Measurements from ENCODE around the gene KRTAP17-1. TPM values are rescaled to one million over a fixed set of nuclear protein-coding genes. Genes with fewer than 3 reads are reported as not detected.
"Not testable (repeated sequence)": the region's sequence is repeated elsewhere in the genome, so short reads cannot be mapped to it uniquely, and the experiment has no call there.

Gene KRTAP17-1, protein sequence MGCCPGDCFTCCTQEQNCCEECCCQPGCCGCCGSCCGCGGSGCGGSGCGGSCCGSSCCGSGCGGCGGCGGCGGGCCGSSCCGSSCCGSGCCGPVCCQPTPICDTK
- not detected for total RNA-seq
- long read RNA-seq = 0 reads

DNA sequence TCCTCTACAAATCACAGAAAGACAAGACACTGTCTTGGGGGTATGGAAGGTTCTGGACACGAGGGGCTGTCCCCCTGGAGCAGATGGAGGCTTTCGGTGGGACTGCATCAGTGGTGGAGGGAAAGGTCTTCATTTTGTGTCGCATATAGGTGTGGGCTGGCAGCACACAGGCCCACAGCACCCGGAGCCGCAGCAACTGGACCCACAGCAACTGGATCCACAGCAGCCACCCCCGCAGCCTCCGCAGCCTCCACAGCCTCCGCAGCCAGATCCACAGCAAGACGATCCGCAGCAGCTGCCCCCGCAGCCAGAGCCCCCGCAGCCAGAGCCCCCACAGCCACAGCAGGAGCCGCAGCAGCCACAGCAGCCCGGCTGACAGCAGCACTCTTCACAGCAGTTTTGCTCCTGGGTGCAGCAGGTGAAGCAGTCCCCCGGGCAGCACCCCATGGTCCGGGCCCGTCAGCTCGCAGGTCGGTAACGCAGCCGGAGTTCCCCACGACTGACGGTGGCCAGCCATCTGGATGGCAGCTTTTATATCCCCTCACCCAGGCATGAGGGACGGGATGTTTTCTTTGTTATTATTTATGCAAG is at the start of gene KRTAP17-1:
KRTAP17-1 (minus strand) TSS at position 507 of the 591 bp plus-strand sequence; CDS start at position 447, 60 bp downstream.
- ATAC-seq (ENCODE audit: poor library complexity) (no peak), DNase-seq (no peak)
- intact Hi-C loops (cut with DNase I) = no loop called here

GRCh38 chr17:41363881-41364280 is 48.4 kb upstream of the KRTAP17-1 start:
- DNase-seq (no peak), ATAC-seq (ENCODE audit: poor library complexity) (no peak)
- intact Hi-C loops (cut with DNase I) = no loop called here

GRCh38 chr17:41360296-41360995 is 44.9 kb upstream of the KRTAP17-1 start:
- ATAC-seq (ENCODE audit: poor library complexity) (no peak), DNase-seq (no peak)
- intact Hi-C loops (cut with DNase I) = no loop called here

- intact Hi-C loops (cut with DNase I) = no loop called here
Measured at GRCh38 chr17:41354536-41354935, 39.0 kb upstream of the KRTAP17-1 start.

GRCh38 chr17:41352597-41353366 is 37.3 kb upstream of the KRTAP17-1 start:
- intact Hi-C loops (cut with DNase I) = no loop called here
- no peak for ATAC-seq (ENCODE audit: poor library complexity)
- no peak for DNase-seq

More at GRCh38 chr17:41354536-41354935, 39.0 kb upstream of the KRTAP17-1 start:
- DNase-seq (no peak), ATAC-seq (ENCODE audit: poor library complexity) (no peak)

DNA sequence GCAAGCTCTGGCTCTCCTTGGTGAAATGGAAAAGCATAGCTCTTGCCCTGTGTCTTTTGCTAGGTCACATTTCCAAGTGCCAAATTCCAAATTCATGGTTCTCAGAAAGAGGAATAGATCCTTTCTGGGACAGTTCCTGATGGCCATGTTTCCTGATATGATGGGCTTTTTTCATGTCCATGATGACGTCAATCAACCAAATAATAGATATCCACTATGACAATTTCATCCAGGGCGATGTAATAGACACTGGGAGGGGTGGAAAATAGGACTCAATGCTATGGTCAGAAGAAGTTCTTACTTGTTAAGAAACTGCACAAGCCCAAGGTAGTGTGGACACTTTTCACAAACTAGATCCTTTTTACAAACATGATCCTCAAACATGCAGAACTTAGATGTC is 35.7 kb upstream of the KRTAP17-1 start:
- intact Hi-C loops (cut with DNase I) = no loop called here
- no peak for DNase-seq
- ATAC-seq (ENCODE audit: poor library complexity) = no peak

GRCh38 chr17:41350381-41350878 is 34.9 kb upstream of the KRTAP17-1 start, which contains the start of gene KRT33A:
TSS of gene KRT33A (minus strand) at chr17:41350828. CDS start at chr17:41350767, 61 bp downstream.
- intact Hi-C loops (cut with DNase I); DNase-seq; ATAC-seq (ENCODE audit: poor library complexity): not testable (repeated sequence)

- ATAC-seq (ENCODE audit: poor library complexity) (no peak), DNase-seq (no peak)
- intact Hi-C loops (cut with DNase I) = no loop called here
Measured at GRCh38 chr17:41347869-41348760, 32.6 kb upstream of the KRTAP17-1 start.

DNA sequence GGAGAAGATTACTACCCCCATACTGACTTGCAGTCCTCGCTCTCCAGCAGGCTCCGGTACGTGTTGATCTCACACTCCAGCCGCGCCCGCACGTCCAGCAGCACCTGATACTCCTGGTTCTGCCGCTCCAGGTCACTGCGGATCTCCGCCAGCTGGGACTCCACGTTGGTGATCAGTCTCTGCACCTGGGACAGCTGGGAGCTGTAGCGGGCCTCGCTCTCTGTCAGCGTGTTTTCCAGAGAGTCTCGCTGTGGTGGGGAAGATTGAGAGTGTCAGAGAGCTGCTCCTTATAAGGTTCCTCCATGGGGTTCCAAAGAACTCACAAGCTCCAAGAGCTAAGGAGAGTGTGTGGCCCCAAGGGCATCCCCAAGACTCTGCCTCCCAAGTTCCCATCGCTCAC is 30.9 kb upstream of the KRTAP17-1 start:
- intact Hi-C loops (cut with DNase I); DNase-seq; ATAC-seq (ENCODE audit: poor library complexity): not testable (repeated sequence)

DNA sequence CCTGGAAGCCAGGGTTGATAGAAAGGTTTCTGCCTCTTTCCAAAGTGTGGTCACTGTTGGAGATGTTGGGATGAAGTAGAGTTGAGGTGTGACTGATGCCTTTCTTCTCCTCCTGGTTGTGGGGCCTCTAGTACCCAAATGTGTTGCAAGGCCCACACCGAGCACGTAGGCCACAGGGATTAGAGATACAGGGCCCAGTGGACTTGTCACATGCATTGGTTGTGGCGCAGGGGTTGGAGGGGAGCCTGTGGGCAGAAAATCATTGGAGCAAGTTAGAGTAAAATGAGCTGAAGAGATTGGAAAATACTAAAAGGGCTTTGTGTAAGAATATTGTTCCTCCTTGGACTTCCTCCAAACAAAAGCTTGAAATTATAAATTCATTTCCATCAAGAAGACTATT is 30.5 kb upstream of the KRTAP17-1 start:
- DNase-seq (no peak), ATAC-seq (ENCODE audit: poor library complexity) (no peak)
- intact Hi-C loops (cut with DNase I) = no loop called here

DNA sequence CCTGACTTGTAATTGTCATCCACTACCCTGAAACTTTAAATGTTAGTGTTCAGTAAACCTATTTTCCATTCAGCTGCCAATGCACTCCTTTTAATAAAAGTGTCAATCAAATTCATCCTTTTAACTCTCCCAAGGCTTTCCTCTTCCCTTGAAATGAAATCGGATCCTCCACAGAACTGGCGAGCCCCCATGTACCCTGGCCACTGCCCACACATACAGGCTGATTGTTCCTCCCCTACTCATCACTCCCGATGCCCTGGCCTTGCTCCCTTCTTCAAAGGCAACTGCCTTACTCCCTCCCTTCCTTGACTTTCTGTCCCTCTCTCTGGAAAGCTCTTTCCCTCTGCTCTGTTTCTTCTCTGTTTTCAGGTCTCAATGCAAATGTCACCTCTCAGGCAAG is 27.5 kb upstream of the KRTAP17-1 start:
- DNase-seq (no peak), ATAC-seq (ENCODE audit: poor library complexity) (no peak)
- intact Hi-C loops (cut with DNase I) = no loop called here

DNA sequence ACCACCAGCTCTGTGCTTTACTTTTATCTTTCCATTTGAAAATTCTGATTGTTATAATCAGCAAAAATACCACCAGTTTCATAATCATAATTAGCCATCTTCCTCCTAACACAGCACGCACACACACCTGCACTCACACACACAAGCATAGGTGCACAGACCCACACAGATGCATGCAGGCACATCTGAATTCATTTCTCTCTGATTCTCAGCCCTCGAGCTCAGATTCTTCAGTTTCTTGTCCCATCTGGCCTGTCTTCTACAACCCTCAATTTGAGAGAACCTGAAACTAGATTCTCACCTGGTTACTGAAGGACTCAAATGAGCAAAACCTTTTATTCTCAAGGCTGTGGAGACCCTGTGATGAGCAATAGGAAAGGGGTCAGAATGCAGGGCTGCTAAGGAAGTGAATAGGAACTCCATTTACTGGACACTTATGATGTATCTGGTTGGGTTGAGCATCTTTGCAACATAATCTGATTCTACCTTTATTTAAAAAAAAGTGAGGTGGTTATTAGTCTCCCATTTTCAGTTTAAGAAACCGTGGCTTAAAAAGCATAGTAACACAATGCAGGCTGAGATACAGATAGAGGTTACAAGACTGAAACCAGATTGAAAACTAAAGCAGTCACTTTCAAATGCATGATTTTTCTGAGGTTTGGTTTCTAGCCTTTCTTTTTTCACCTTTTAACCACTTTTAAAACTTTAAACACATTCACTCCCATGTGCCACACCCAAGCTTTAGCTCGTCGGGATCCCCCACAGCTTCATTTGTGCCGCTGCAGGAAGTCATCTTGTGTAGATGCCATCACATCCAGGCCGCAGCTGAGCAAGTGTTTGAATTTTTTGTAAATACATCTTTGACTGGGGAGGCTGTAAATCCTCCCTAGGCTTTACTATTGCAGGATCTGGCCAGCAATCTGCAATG is 25.7 kb upstream of the KRTAP17-1 start:
- intact Hi-C loops (cut with DNase I) = no loop called here
- ATAC-seq (ENCODE audit: poor library complexity) (no peak), DNase-seq (no peak)

DNA sequence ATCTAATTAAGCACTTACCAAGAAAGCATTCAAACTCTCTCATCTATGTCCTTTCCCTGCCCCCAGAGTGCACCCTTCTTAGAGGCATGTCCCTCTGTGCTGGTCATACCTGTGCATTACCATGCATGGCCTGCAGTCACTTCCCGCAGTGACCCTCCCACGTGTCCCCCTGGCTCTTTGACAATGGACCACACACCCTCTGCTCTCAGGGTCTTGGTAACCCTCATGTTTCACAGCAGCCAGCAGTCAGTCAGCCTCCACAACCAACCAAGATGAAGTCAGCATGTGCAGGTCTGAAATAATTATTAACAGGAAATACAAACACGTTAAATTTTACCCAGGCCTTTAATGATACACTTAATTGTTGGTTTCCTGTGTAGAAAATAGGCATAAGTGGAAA is 25.0 kb upstream of the KRTAP17-1 start:
- no peak for ATAC-seq (ENCODE audit: poor library complexity)
- DNase-seq = no peak
- intact Hi-C loops (cut with DNase I) = no loop called here

DNA sequence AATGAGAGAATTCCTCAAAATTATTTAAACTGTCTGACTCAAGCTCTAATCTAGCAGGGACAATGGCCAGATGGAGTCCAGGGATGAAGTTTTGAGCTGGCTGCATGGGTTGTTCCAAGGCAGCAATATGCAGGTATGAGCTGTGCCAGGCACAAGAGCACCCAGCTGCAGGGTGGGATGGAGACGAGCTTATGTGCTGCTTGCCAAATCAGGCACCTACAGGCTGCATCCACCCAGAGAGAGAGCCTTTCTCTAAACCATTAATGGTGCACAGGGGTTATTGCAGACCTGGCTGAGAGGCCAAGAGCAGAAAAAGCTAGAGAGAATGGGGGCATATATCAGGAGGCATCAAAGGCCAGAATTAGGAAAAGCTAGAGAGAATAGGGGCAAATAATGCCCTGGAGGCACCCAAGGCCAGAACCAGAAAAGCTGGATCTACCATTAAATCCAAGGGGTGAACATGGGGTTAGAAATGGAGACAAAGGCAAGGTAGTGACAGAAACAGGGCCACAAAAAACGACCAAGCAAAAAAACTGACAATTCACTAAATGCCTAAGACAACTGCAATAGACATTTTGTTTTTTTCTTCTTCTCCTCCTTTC is 24.2 kb upstream of the KRTAP17-1 start:
- no peak for DNase-seq
- intact Hi-C loops (cut with DNase I) = no loop called here
- no peak for ATAC-seq (ENCODE audit: poor library complexity)

GRCh38 chr17:41338961-41339485 is 23.5 kb upstream of the KRTAP17-1 start:
- DNase-seq (no peak), ATAC-seq (ENCODE audit: poor library complexity) (no peak)
- intact Hi-C loops (cut with DNase I) = no loop called here

GRCh38 chr17:41335747-41336146 is 20.2 kb upstream of the KRTAP17-1 start:
- intact Hi-C loops (cut with DNase I) = no loop called here
- DNase-seq = no peak
- ATAC-seq (ENCODE audit: poor library complexity) = no peak
